Right lung (tissue), 5 donors: ENCODE measurements around the gene ASPSCR1. TPM values are rescaled to one million over a fixed set of nuclear protein-coding genes. Genes with fewer than 3 reads are reported as not detected.

Experiments
- DNase-seq, 2 donors: peaks; one replicate each; pipeline ENCODE4 v3.0.0-alpha.2; 2013
- polyA plus RNA-seq, 5 donors: library from polyadenylated mRNA; unstranded; fragments of 120-200 nt; gene quantifications; one replicate each; pipeline versions ENCODE4 v1.2.1 to v1.2.3, GENCODE V29; 2013; ENCODE audit warnings: inconsistent platforms in 1 of 5, low replicate concordance in 1 of 5; ENCODE audit not compliant: insufficient read length in 5 of 5, insufficient read depth in 1 of 5

ASPSCR1 gene
- polyA plus RNA-seq, 5 donors, result 32.9 to 68.3 (median 44.6) TPM

- no peak for DNase-seq
Observed at GRCh38 chr17:81998691-81999438, 21.4 kb downstream of the ASPSCR1 start.

- no peak for DNase-seq
Observed at GRCh38 chr17:81999587-81999975, 22.2 kb downstream of the ASPSCR1 start.

- no peak for DNase-seq
Observed at GRCh38 chr17:81999976-82000802, 22.8 kb downstream of the ASPSCR1 start.

GRCh38 chr17:82000803-82001570, 23.6 kb downstream of the ASPSCR1 start:
- DNase-seq, result no peak

- no peak for DNase-seq
Observed at GRCh38 chr17:82001571-82002056, 24.2 kb downstream of the ASPSCR1 start.

- no peak for DNase-seq
Observed at GRCh38 chr17:82003411-82004381, 26.3 kb downstream of the ASPSCR1 start.

- DNase-seq, result no peak
Observed at GRCh38 chr17:82004517-82005455, 27.4 kb downstream of the ASPSCR1 start.

- DNase-seq, result no peak
Observed at GRCh38 chr17:82005701-82006348, 28.4 kb downstream of the ASPSCR1 start.

- DNase-seq, result no peak
Observed at GRCh38 chr17:82006468-82007227, 29.2 kb downstream of the ASPSCR1 start.

- DNase-seq, result no peak
Observed at GRCh38 chr17:82007228-82007494, 29.7 kb downstream of the ASPSCR1 start.

- DNase-seq, result no peak
Observed at GRCh38 chr17:82007495-82008257, 30.2 kb downstream of the ASPSCR1 start.

GRCh38 chr17:82008258-82008940, 31.0 kb downstream of the ASPSCR1 start:
- DNase-seq, result no peak

GRCh38 chr17:82008941-82009405, 31.5 kb downstream of the ASPSCR1 start:
- DNase-seq, result no peak

- DNase-seq, result no peak
Observed at GRCh38 chr17:82009413-82009812, 32.0 kb downstream of the ASPSCR1 start.

- DNase-seq, result no peak
Observed at GRCh38 chr17:82010575-82011525, 33.4 kb downstream of the ASPSCR1 start.

- DNase-seq, result no peak
Observed at GRCh38 chr17:82011617-82012187, 34.3 kb downstream of the ASPSCR1 start.
